Measurements from ENCODE around the gene FAM53B.

The FAM53B gene

DNA sequence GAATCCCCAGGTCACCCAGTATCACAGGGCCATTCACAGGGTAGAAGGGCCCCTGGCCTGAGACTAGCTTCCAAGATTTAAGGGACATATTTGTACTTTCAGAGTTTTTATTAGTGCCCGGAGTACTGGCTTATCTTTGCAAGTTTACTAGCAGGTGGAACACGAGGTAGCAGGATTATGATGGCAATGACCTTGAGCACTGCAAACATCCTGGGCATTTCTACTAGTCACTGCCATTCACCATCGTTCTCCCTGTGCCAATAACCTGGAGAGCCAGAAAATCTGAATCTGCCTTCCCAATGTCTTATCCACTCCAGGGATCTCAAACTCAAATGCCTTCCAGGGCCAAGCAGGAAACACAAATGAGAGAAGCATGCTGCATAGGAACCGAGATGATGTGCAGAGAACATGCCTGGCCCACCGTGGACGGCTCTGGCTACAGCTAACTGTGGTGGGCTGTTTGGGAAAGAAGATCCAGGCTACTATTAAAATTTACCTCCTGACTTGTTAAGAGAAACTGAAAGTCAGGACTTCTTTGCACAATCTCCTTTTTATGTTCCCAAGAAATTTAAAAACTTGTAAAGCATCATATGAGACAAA, 16.7 kb downstream of the FAM53B start:
- DNase-seq, result no peak

DNA sequence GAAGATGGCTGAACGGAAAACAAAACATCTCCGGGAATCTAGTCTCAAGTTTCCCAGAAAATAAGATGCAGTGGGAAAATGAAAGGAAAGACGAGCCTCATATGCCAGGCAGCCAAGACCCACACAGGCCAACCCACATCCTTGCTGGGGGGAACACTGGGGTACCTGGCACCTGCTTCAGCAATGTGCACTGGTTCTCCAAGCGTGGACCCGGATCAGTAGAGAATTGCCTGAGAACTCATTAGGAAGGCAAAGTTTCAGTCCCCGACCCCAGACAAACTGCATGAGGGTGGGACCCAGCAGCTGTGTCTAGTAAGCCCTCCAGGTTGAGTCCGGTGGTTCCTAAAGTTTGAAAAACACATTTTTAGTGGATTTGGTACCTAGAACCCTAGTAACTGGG, 18.4 kb downstream of the FAM53B start:
- no peak for DNase-seq

DNA sequence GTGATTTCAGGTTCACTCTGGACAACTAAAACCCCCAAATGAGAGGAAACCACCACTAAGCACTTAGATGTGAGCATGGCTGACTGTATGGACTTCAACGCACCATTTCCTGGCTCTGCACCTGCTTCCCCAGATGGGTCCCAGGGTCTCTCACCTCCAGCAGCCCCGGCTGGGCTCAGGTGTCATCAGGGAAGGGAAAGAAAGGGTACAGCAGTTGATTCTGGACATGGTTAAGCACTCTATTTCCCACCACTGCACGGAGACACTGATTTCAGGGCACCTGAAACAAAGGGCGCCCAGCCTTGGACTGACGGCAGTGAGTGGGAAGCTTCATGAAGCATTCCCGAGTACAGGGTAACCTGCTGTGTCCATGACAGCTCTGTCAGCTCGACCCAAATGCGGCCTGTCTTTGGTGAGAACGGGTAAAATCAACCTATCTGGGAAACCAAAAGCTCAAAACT, 19.0 kb downstream of the FAM53B start:
- DNase-seq, result no peak

DNA sequence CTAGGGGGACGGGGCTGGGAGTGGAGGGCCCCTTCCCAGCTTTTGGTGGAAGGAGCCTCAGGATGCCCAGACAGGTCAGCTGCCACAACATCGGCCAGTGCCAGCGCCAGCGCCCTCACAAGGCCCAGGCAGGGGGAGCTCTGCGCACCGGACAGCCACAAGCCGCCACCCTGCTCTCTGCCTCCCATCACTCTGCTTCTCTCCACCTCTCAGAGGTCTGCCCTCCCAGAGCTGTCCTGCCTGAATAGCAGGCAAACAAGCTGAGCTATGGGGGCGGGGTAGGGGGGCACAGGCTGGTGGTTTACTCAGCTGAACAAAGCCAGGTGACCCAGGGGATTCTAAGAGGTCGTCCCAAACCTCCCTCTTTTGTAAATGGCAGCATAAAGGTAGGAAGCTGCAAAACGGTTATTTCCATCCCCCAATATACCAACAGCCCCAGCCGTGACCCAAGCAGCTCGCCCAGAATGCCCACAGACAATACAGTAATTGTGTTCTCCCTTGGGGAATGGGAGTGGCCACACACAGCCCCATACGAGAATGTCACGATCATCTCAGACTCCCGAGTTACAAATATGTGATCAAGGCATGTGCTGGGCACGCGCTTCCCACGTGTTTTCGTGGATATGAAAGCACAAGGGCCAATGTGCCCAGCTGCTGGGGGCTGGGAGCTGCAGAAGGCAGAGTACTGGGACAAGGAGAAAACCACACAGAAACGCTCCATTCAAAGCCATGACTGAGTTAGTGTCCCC, 19.7 kb downstream of the FAM53B start:
- no peak for DNase-seq

DNA sequence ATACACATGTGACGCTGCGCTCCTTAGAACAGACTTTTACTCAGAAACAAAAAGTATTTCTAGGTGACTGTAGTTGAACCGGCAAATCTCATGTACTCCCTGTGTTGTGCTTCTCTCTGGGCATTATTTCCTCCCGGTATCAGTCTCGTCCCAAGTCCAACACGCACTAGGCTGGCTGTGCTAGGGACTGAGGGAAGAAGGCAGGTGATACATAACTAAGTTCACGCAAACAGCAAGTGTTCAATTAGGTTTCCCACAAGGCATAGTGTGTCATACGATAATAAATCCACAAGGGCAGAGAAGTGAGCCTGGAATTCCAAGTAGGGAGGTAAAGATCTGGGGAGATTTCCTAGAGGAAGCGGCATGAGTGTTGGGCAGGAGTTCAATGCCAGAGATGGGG, 20.4 kb downstream of the FAM53B start:
- DNase-seq, result no peak

DNA sequence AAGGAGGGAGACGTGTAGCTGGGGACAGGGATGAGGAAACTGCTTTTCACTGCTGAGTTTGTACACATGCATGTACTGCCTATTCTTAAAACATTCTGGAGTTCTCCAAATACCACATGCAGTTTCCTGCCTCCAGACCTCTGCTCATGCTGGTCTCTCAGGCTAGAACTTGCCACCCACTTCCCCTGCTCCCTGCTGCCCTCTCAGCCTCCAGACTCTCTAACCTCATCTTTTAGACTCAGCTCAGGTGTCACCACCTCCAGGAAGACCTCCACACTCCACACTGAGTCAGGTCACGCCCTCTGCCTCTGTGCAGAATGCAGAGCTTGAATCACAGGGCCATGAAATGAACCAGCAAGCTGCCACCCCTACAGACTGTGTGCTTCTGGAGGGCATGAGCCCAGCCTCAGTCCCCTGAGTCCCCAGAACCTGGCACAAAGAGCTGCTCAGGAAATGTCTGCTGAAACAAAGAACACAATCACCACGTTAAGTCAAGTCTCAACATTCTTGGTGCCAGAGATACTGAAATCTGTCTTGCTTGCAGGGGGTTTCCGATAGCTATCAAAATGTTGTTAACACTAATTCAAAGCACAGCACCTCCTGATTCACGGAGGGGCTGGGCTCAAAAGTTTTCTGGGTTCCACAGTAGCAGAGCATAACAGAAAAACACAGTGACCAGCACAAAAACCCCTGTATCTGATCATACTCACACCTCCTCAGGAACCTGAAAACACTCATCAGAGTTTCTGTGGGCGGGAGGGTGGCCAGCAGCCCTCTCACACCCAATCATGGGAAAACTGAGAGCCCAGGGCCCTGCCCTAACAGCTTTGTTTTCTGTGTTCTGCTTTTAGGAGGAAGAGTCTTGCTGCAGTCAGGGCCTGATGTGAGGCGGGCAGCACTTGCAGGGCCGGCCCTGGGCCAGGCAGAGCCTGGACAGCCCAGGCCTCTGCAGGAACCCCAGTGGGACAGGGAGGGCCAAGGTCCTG, 21.1 kb downstream of the FAM53B start:
- DNase-seq, result no peak

DNA sequence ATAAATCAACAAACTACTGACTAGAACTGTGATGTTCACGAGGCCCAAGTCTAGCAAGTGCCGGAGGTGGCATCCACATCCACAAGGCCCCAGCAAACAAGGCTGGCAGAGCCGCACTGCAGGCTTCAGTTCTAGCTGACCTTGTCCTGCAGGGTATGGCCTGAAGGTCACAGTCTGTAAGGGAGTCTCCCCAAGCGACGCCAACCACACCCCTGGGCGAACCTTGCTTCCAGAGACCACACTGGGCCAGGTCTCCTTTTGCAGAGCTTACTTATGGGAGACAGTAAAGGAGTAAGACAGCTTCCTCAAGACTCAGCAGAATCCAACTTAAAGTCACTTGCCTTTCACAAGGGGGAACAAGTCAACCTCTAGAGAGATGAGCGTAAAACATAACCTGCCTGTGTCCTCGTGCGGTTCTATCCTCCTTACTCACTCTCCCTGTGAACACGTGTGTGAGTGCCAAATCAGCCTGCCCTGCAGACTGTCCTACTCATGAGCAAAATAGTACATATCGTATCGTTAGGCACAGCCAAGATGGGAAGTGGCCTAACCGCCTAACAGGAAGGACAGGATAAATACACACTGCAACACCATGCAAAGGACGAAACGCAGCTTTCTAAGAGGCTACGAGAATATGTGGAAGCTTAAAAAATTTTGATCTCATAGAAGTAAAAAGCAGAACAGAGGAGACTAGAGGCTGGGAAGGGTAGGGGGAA, 22.7 kb downstream of the FAM53B start:
- DNase-seq, result no peak

DNA sequence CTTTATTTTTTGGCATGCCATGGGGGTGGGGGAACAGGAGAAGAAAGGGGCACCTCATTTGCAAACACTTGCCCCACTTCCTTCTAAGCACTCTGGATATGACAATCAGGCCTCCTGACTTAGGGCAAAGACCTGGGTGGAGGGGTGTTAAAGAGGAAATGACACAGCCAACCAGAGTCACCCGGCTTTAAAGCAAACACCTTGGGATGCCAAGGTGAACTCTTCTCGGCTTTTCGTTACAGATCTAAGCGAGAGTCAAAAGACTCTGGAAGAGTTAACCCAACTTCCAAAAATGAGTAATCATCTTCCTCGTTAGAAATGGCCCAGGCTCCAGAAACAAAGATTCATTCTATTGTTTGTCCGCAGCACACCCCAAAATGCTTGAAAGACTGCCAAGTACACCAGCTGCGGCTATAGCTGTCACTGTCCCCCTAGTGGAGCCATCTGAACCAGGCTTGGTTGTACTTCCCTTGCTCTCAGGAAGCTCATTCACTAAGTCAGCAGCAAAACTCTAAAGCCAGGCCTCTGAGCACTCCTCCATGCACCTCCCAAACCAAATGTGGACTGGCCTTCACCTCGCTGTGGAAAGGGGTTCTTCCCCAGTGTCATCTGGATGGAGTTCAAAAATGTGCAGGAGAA, 24.8 kb downstream of the FAM53B start:
- DNase-seq, result peak; percentile 31

DNA sequence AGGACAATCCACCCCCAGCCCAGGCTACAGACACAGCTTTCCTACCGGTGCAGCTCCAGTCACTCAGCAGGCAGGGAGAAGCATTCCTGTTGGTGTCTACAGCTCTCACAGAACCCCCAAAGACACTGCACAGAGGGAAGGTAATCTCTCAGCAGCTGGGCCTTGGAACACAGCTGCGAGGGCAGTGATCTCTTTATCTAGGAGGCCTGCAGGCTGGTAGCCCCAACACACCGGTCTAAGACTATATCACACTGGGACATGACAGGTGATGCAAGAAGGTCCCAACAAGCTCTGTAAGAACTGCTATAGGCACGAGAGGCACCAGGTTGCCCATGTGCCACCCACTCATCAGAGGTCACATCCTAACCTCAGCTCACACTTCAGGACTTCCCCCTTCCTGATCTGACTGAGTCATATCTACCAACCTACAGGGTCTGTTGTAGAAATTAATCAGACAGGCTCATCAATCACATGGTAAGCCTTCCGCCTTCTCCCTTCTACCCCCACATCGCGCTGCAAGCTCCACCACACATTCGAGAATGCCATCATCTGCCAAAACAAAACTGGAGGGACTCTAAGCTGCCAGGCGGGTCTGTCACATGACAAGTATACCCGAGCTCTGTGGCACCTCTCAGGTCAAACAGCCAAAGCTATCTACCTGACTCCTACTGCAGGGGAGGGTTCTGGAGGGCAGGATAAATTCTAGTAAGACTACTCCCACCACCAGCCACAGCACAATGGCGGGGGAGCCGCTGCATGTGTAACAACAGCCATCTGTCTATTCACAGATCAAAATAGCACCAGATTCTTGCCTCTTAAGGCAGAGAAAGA, 26.1 kb downstream of the FAM53B start:
- DNase-seq, result no peak

DNA sequence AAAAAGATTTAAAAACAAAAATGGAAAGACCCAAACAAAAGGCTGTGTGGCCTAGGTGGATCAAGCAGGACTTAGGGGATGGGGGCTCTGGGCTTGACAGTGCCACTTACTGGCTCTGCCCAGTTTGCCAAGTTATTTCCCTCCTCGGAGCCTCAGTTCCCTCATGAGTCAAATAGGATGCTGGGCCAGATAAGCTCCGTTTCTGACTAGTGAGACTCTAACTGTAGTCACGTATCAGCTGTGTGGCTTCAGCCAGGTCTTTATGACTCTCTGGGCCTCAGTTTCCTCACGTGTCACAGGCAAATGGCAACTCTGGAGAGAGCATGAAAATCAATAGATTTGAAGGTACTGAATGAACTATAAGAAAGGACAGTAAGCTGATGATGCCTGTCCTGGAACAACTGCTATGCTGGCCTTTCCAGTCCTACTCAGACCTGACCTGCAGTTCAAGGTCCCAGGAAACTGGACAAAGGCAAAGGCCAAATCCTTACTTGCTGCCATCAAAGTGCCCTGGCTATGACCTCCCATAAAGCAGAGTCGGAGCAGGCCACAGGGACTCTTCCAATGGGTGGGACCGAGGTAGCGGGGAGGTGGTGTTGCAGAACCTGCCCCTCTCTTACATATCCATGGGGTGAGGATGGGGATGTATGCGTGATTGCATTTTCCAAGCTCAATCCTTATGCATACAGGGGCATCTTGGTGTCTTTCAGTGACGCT, 27.0 kb downstream of the FAM53B start:
- no peak for DNase-seq

DNA sequence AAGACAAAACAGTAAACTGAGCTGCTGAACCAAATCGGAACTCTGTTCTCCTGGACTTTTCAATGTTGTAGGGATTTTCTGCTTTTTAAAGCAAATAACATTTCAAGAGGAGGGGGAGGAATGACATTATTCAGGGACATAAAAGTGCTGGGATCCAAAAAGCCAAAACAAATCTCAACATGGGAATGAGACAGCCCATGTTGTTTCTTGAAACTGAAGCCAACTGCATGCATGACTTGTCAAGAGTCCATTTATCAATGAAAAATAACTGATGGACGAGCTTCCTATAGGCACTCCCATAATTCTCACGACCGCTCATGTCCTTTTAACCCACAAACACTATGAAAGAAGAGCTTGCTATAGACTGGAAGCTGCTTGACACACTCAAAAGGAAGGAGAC, 27.8 kb downstream of the FAM53B start:
- DNase-seq, result no peak

DNA sequence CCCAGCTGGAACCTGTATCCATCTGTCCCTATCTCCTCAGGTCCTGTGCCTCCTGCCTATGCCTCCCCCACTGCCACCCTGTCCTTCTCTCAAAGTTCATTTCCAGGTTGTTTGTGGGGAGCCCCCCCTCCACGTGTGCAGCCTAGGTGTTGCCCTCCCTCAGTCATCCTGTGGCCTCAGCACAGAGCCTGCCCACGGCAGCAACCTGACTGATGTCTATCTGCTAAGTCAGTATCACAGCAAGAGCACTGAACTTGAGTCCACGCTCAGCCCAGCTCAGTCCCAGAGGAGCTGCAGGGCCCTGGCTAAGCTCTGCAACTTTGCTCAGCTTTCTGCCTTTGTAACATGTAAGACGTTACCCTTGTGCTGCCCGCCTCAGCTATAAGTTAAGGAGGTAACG, 28.7 kb downstream of the FAM53B start:
- no peak for DNase-seq

DNA sequence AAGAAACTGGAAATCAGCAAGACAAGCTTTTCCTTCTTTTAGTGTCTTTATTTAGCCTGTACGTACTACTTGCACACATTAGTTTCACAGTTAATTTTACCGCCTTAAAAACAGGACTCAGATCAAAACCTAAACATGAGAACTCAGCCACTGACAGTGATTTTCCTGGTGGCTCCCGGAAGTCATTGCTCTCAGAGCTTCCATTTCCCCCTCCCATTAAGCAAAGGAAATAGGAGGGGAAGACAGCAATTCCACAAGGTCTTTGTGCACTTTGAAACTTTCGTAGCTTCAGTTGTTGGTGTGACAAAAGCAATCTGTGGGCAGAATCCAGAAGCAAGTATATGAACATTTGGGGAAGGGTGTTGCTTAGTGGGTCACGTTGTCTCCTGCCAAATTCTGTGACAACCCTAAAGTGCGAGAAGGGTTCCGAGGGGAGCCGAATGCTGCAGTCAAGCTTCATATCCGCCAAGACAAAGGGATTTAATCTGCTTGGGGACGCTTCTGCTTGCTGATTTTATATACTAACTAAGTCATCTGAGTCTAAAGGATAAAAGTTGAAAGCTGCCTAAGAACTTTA, 30.4 kb downstream of the FAM53B start:
- no peak for DNase-seq

DNA sequence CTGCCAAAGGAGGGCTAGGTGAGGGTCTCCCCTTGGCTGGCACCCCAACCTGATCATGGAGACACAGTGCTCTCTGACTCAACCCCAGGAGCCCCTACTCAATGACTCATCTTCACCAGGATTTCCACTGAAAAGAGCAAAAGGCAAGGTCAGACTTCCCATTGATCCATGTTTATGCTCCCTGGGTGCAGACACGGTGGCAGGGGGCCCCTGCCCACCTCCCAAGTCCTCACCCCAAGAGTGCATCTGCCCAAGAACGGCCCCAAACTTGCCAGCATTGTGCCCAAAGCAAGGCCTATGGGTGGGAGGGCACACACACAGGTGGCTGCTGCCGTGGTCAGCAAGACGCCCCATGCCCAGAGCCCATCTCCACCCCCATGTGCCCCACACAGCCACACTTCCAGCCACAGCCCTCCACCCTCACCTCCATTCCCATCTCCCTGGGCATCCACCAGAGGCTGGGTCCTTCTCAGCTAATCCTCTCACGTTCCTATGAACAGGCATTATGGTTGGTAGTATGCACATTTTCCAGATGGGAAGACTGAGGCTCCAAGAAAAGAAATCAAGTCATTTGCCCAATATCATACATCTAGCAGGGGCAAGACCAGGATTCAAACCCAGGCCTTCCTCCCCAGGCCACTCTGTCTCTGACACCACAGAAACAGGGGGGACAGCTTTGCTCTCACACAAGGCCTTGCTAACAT, 31.3 kb downstream of the FAM53B start:
- no peak for DNase-seq

DNA sequence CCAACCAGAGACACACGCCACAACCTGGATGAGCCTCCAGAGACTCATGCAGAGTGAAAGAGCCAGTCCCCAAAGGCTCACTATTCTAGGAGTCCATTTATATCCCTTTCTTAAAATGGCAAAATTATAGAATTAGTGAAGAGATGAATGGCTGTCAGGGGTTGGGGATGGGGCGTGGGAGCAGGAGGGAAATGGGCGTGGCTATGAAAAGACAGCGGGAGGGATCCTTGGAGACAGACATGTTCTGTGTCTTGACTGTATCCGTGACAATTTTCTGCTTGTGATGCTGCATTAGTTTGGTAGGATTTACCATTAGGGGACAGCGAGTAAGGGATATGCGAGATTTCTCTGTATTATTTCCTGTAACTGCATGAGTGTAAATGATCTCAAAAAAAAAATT, 33.0 kb downstream of the FAM53B start:
- no peak for DNase-seq

DNA sequence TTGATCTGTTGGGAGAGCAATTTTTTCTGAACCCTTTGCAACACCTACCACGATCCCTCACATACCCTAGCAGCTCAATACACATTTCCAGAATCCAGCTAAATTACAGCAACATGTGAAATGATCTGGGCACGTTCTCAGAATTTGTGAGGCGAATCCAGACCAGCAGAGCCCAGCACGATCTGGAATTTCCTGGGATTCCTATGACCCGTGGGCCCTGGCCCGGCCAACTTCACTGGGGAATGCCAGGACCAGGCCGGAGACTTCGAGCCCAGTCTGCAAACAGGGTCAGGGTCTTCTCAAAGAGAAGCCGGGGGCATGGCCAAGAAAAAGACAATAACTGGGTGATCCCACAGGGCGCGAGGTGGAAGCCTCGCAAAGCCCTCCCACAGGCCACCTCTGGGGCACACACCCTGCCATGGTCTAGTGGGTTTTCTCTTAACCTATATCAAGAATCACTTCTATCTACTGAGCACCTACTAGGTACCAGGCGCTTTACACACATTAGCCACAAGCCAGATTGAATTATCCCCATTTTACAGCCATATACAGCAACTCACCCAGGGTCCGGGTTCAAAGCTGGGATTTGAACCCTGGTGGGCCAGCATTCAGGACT, 33.8 kb downstream of the FAM53B start:
- no peak for DNase-seq

DNA sequence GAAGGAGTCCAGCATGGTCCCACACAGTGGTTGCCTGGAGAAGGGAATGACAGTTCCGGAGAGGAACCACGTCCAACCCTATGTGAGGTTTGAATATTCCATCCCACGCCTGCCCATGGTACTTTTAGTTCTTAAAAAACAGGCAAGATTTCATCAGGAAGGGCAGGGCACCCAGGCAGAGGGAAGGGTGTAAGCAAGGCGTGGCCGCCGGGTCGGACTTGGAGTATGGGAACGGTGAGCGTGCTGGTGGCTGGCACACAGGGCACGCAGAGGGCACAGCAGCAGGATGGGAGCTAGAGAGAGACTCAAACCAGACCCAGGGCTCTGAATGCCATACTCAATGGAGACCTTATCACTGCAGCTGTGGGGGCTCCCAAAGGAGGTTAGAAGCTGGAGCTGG, 34.3 kb downstream of the FAM53B start:
- DNase-seq, result no peak

DNA sequence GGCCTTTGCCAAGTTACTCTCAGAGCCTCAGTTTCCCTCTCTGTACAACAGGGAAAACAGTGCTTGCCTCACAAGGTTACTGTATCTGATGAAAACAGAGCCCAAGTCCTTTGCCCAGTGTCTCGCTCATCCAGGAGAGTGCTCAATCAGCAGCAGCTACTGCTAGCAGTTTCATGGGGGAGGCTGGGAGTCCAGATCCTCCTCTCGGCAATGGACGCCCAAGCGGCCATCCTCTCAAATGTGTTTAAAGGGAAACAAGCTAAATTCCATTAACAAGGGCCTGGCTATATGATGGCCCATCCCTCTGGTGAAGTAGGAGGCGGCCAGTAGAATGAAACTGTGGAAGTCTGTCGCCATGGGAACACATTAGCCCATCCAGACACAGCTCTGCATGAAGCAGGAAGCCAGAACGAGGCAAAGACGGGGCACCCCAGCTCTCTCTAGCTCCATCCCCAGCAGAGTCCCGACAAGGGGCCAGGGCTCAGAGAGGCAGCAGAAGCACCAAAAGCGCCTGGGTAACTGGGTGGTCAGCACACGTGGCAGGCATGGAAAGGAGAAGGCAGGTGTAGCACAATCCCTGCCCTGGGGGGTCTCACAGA, 35.2 kb downstream of the FAM53B start:
- no peak for DNase-seq

DNA sequence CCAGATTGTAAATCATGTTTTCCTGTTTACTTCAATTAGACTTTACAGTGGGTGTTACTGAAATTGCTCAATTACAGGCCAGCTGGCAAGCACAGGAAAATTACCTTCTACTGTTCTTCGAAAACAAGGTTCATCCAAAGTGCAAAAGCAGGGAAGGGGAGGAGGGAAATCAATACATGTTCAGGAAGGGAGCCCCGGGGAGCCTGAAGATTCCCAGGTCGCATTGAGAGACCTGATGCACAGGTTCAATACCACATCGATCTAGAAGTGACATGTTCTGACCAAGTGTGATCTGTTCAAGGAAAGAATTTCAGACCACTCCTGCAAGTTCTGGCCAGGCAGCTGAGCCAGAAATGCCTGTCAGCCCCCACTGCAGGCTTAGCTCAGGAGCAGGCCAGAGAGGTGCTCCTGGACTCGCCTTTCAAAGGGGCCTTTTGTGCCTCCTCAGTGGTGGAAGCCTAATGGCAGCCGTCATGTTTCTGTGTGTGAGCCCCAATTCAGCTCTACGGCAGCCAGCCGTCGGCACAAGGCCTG, 35.9 kb downstream of the FAM53B start:
- no peak for DNase-seq
